GM18907 (cell line): ENCODE results near the gene STXBP6.

Source experiments
- ATAC-seq: cut with Tn5 transposase; IDR thresholded peaks from one replicate; pipeline ENCODE4 v1.9.1; 2021; ENCODE audit warnings: mild to moderate bottlenecking, moderate library complexity; ENCODE audit not compliant: unreplicated experiment

STXBP6 gene

GRCh38 chr14:25049568-25050268 lies at the start of gene STXBP6:
Gene STXBP6 (minus strand): TSS chr14:25050147. CDS start chr14:24974818, 75,329 bp downstream.
- ATAC-seq: peak; percentile 73

GRCh38 chr14:25097120-25097519 lies 47.2 kb upstream of the STXBP6 start:
- no peak for ATAC-seq

GRCh38 chr14:25095736-25096437 lies 45.9 kb upstream of the STXBP6 start:
- no peak for ATAC-seq

- no peak for ATAC-seq
These were observed 44.4 kb upstream of the STXBP6 start for GRCh38 chr14:25094171-25094907.

GRCh38 chr14:25092258-25092740 lies 42.4 kb upstream of the STXBP6 start:
- ATAC-seq: no peak

- ATAC-seq: no peak
These were observed 40.9 kb upstream of the STXBP6 start for GRCh38 chr14:25090716-25091454.

GRCh38 chr14:25090256-25090655 lies 40.3 kb upstream of the STXBP6 start:
- no peak for ATAC-seq

- no peak for ATAC-seq
These were observed 39.5 kb upstream of the STXBP6 start for GRCh38 chr14:25089496-25089895.

- no peak for ATAC-seq
These were observed 37.0 kb upstream of the STXBP6 start for GRCh38 chr14:25086821-25087396.

GRCh38 chr14:25086081-25086480 lies 36.1 kb upstream of the STXBP6 start:
- no peak for ATAC-seq

GRCh38 chr14:25080682-25081081 lies 30.7 kb upstream of the STXBP6 start:
- ATAC-seq: no peak

GRCh38 chr14:25079311-25079710 lies 29.4 kb upstream of the STXBP6 start:
- no peak for ATAC-seq

GRCh38 chr14:25074099-25074685 lies 24.2 kb upstream of the STXBP6 start:
- ATAC-seq: no peak

- no peak for ATAC-seq
These were observed 19.9 kb upstream of the STXBP6 start for GRCh38 chr14:25069879-25070278.

- no peak for ATAC-seq
These were observed 17.7 kb upstream of the STXBP6 start for GRCh38 chr14:25067600-25067999.

GRCh38 chr14:25062022-25062321 lies 12.0 kb upstream of the STXBP6 start:
- ATAC-seq: no peak

GRCh38 chr14:25056688-25057078 lies 6.7 kb upstream of the STXBP6 start:
- peak; percentile 47 for ATAC-seq

- peak; percentile 61 for ATAC-seq
These were observed 6.2 kb upstream of the STXBP6 start for GRCh38 chr14:25055992-25056687.

- no peak for ATAC-seq
These were observed 5.1 kb upstream of the STXBP6 start for GRCh38 chr14:25055005-25055404.

- no peak for ATAC-seq
These were observed 3.6 kb upstream of the STXBP6 start for GRCh38 chr14:25053585-25053984.
